GM23338 (cell line): ENCODE data around the gene IGSF21. TPM values are rescaled to one million over a fixed set of nuclear protein-coding genes. Genes with fewer than 3 reads are reported as not detected.

ENCODE experiments used
- ATAC-seq: fragments of 200-7000 bp; cut with Tn5 transposase; 3 replicates; pipeline ENCODE4 v1.9.1; 2020
- DNase-seq: peaks from one replicate; pipeline ENCODE4 v3.0.0-alpha.2; 2015; ENCODE audit warnings: low spot score
- H2AFZ ChIP-seq: fragments of 200-600 bp; sonication (generic); 2 replicates; pipeline ENCODE4 v1.8.0; 2016; ENCODE audit warnings: antibody characterized with exemption, mild to moderate bottlenecking, moderate library complexity
- H3F3A ChIP-seq: fragments of 200-600 bp; sonication (generic); replicated peaks from 2 replicates; pipeline ENCODE4 v1.8.0; 2017; ENCODE audit warnings: antibody characterized with exemption, mixed run types, low read depth
- H3K27ac ChIP-seq: fragments of 200-600 bp; sonication (generic); 2 replicates; pipeline ENCODE4 v1.6.1; 2016; ENCODE audit warnings: low read depth
- H3K27me3 ChIP-seq: fragments of 200-600 bp; sonication (generic); 2 replicates; pipeline ENCODE4 v1.8.0; 2016; ENCODE audit warnings: mild to moderate bottlenecking, mixed run types, moderate library complexity; ENCODE audit not compliant: insufficient read depth
- H3K36me3 ChIP-seq: fragments of 200-600 bp; sonication (generic); 2 replicates; pipeline ENCODE4 v1.8.0; 2016; ENCODE audit warnings: mild to moderate bottlenecking; ENCODE audit not compliant: insufficient read depth
- H3K4me1 ChIP-seq: fragments of 200-600 bp; sonication (generic); 2 replicates; pipeline ENCODE4 v1.8.0; 2016; ENCODE audit warnings: mild to moderate bottlenecking, moderate library complexity; ENCODE audit not compliant: insufficient read depth
- H3K4me2 ChIP-seq: fragments of 200-600 bp; sonication (generic); 2 replicates; pipeline ENCODE4 v1.7.1; 2017; ENCODE audit warnings: mixed run types
- H3K4me3 ChIP-seq: fragments of 200-600 bp; sonication (generic); 2 replicates; pipeline ENCODE4 v1.6.1; 2016; ENCODE audit warnings: mixed run types
- H3K79me2 ChIP-seq: fragments of 200-600 bp; sonication (generic); replicated peaks from 2 replicates; pipeline ENCODE4 v1.8.0; 2017; ENCODE audit warnings: mild to moderate bottlenecking; ENCODE audit not compliant: insufficient read depth
- H3K9me2 ChIP-seq: fragments of 200-600 bp; sonication (generic); 2 replicates; pipeline ENCODE4 v1.8.0; 2017; ENCODE audit not compliant: insufficient read depth
- H4K20me1 ChIP-seq: fragments of 200-600 bp; sonication (generic); replicated peaks from 2 replicates; pipeline ENCODE4 v1.8.0; 2017; ENCODE audit warnings: mild to moderate bottlenecking; ENCODE audit not compliant: insufficient read depth
- H3K27ac Mint-ChIP-seq: 2 replicates; pipeline ENCODE4 v1.8.0; 2020; ENCODE audit warnings: inconsistent platforms, mild to moderate bottlenecking, moderate library complexity, mixed read lengths
- H3K27me3 Mint-ChIP-seq: 3 replicates; pipeline ENCODE4 v1.8.0; 2022; ENCODE audit warnings: low read depth, mild to moderate bottlenecking, moderate library complexity, mixed read lengths, inconsistent platforms; ENCODE audit not compliant: insufficient read depth, poor library complexity
- H3K36me3 Mint-ChIP-seq: 3 replicates; pipeline ENCODE4 v1.8.0; 2021; ENCODE audit warnings: low read depth, mild to moderate bottlenecking, inconsistent platforms, moderate library complexity, mixed read lengths
- H3K4me1 Mint-ChIP-seq: 3 replicates; pipeline ENCODE4 v1.8.0; 2020; ENCODE audit warnings: mild to moderate bottlenecking, inconsistent platforms, mixed read lengths
- H3K4me3 Mint-ChIP-seq: 3 replicates; pipeline ENCODE4 v1.8.0; 2021; ENCODE audit warnings: moderate library complexity, mild to moderate bottlenecking, inconsistent platforms, mixed read lengths
- H3K9me3 Mint-ChIP-seq: 3 replicates; pipeline ENCODE4 v1.8.0; 2020; ENCODE audit warnings: moderate library complexity, mild to moderate bottlenecking, inconsistent platforms, mixed read lengths
- JUNB ChIP-seq: IDR thresholded peaks from one replicate; pipeline ENCODE4 v1.6.1; 2016; ENCODE audit warnings: antibody characterized with exemption; ENCODE audit not compliant: unreplicated experiment
- POLR2AphosphoS5 ChIP-seq: IDR thresholded peaks from 2 replicates; pipeline ENCODE4 v1.6.1; 2016; ENCODE audit warnings: antibody characterized with exemption, low read depth
- REST ChIP-seq: IDR thresholded peaks from one replicate; pipeline ENCODE4 v1.6.1; 2018; ENCODE audit warnings: antibody characterized with exemption; ENCODE audit not compliant: unreplicated experiment
- ZNF462 ChIP-seq: fragments of 250-450 bp; sonication (Bioruptor Pico); IDR thresholded peaks from 2 replicates; pipeline ENCODE4 v1.5.0; 2020; ENCODE audit warnings: mild to moderate bottlenecking, moderate library complexity
- polyA plus RNA-seq: library from polyadenylated mRNA; unstranded; fragments of >200 nt; fragmentation: Nextera tagmentation; extraction: Ambion mirVana; gene quantifications from 2 replicates; pipeline ENCODE4 v1.2.1, GENCODE V29; 2016
- total RNA-seq: library from RNA; depleted of rRNA; stranded (reverse); fragments of >200 nt; shearing (Covaris generic); gene quantifications from 2 replicates; pipeline ENCODE4 v1.2.3, GENCODE V29; 2014
- TF ChIP-seq, protein P1 (sequence below): IDR thresholded peaks from 2 replicates; pipeline ENCODE4 v1.6.1; 2016; ENCODE audit warnings: antibody characterized with exemption
- TF ChIP-seq, protein P2 (sequence below), 2 experiments: fragments of 200-600 bp in 1 of 2; sonication (generic) in 1 of 2; conservative IDR thresholded peaks; 2 replicates each; pipeline versions ENCODE4 v1.5.1 to v1.6.1; 2016 to 2017; ENCODE audit warnings: antibody characterized with exemption in 2 of 2, low read depth in 2 of 2, mild to moderate bottlenecking in 2 of 2, moderate library complexity in 1 of 2

Gene IGSF21
- total and polyA plus RNA-seq, 2 experiments from 2014 or later: 15.6 to 15.7 TPM

DNA sequence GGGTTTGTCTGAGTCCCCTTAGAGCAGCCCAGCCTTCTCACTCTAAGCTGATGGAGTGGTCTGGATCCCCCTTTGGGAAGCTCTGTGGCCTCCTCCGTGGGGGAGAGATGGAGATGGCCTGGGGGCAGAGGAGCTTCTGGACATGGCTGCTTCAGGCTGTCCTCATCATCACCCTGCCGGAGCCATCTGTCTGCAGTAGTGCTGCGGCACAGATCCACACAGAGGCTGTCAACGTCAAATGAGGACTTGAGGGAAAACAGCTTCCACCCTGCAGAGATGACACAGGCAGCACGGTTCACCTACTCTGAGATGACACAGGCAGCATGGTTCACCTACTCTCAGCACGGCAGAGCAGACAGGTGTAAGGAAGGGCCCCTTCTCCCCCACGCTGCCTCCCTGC is 134.3 kb downstream of the IGSF21 start:
- Histone ChIP-seq H3K36me3 (no peaks in the 10 kb centered on the region), H4K20me1 (no peaks in the 10 kb centered on the region), H2AFZ (no peak overlapping the region), H3K9me2 (no peaks in the 10 kb centered on the region; the same call in 1 of the 2 replicates), H3K4me3 (no peak overlapping the region), H3F3A (no peaks in the 10 kb centered on the region), H3K79me2 (no peaks in the 10 kb centered on the region), H3K4me2 (no peak overlapping the region), H3K4me1 (peaks cover 10% of the 10 kb centered on the region; the same call in 1 of the 2 replicates), H3K27me3 (no peaks in the 10 kb centered on the region), H3K27ac (no peak overlapping the region)
- ATAC-seq: no peak
- H3K4me3 Mint-ChIP-seq: no peak overlapping the region
- no peak overlapping the region for H3K27ac Mint-ChIP-seq
- no peaks in the 10 kb centered on the region for H3K9me3 Mint-ChIP-seq
- TF ChIP-seq, protein P1, sequence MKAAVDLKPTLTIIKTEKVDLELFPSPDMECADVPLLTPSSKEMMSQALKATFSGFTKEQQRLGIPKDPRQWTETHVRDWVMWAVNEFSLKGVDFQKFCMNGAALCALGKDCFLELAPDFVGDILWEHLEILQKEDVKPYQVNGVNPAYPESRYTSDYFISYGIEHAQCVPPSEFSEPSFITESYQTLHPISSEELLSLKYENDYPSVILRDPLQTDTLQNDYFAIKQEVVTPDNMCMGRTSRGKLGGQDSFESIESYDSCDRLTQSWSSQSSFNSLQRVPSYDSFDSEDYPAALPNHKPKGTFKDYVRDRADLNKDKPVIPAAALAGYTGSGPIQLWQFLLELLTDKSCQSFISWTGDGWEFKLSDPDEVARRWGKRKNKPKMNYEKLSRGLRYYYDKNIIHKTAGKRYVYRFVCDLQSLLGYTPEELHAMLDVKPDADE: no peak
- TF ChIP-seq JUNB: no peak
- TF ChIP-seq REST: no peak
- TF ChIP-seq, protein P2, sequence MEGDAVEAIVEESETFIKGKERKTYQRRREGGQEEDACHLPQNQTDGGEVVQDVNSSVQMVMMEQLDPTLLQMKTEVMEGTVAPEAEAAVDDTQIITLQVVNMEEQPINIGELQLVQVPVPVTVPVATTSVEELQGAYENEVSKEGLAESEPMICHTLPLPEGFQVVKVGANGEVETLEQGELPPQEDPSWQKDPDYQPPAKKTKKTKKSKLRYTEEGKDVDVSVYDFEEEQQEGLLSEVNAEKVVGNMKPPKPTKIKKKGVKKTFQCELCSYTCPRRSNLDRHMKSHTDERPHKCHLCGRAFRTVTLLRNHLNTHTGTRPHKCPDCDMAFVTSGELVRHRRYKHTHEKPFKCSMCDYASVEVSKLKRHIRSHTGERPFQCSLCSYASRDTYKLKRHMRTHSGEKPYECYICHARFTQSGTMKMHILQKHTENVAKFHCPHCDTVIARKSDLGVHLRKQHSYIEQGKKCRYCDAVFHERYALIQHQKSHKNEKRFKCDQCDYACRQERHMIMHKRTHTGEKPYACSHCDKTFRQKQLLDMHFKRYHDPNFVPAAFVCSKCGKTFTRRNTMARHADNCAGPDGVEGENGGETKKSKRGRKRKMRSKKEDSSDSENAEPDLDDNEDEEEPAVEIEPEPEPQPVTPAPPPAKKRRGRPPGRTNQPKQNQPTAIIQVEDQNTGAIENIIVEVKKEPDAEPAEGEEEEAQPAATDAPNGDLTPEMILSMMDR (conservative IDR thresholded peaks at IDR 0.05; ENCODE audit: low read depth in 2 of 2): no peak
- H3K36me3 Mint-ChIP-seq: no peaks in the 10 kb centered on the region
- H3K27me3 Mint-ChIP-seq: no peaks in the 10 kb centered on the region
- DNase-seq: no peak
- H3K4me1 Mint-ChIP-seq: peaks cover 33% of the 10 kb centered on the region

DNA sequence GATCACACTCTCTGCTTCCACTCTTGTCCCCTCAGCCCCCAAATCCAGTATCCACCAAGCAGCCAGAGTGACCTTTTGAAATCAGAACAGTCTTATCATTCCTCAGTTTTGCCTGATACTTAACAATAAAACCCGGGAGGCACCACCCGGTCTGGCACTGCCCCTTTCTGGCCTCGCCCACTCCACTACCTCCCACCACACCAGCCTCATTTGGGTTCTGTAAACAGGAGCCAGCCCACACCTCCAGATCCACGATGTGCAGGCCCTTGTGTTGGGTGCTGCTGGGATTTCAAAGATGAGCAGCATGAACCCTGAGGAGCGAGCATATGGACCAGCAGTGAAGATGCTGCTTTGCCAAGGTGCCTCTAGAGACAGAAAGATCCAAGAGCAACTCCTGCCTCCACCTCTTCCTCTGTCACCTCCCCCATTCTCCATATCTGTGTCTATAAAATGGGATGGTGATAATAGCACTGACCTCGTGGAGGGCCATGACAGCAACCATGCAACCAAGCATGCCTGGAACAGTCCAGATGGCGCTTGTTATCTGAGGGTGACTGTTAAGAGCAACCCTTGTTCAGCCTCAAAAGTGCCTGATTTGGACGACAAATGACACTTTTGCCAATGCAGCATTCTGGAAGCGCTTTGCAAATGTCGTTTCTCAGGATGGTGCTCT is 136.0 kb downstream of the IGSF21 start:
- no peak for ATAC-seq
- Mint-ChIP-seq H3K27me3 (no peaks in the 10 kb centered on the region), H3K4me1 (peaks cover 17% of the 10 kb centered on the region)
- TF ChIP-seq POLR2AphosphoS5 (no peak), ZNF462 (CRISPR knock-in tag) (no peak)
- TF ChIP-seq, protein P1: no peak

More for the DNA sequence above, 136.0 kb downstream of the IGSF21 start:
- Histone ChIP-seq H3K4me3 (no peak overlapping the region), H3K27ac (no peak overlapping the region), H3K9me2 (no peaks in the 10 kb centered on the region), H3K4me1 (peaks cover 10% of the 10 kb centered on the region; the same call in 1 of the 2 replicates), H2AFZ (no peak overlapping the region), H3K4me2 (no peak overlapping the region), H3K36me3 (no peaks in the 10 kb centered on the region), H3K79me2 (no peaks in the 10 kb centered on the region), H3K27me3 (no peaks in the 10 kb centered on the region), H3F3A (no peaks in the 10 kb centered on the region), H4K20me1 (no peaks in the 10 kb centered on the region)
- DNase-seq: no peak
- no peak overlapping the region for H3K27ac Mint-ChIP-seq
- no peaks in the 10 kb centered on the region for H3K9me3 Mint-ChIP-seq
- no peaks in the 10 kb centered on the region for H3K36me3 Mint-ChIP-seq
- H3K4me3 Mint-ChIP-seq: no peak overlapping the region
